Ovary (tissue), 3 donors: ENCODE results near the gene GABRD.

Source experiments
- POLR2A ChIP-seq: fragments of 450-650 bp; IDR thresholded peaks from one replicate; pipeline ENCODE4 v1.6.1; 2017; ENCODE audit warnings: antibody characterized with exemption, mild to moderate bottlenecking, moderate library complexity
- TF ChIP-seq, protein P1 (sequence below), 3 donors: fragments of 450-650 bp in 2 of 3; fragments of 200-600 bp in 1 of 3; IDR thresholded peaks; one replicate each; pipeline versions ENCODE4 v1.5.1 to v1.8.0; 2016 to 2022; ENCODE audit warnings: antibody characterized with exemption in 3 of 3, mild to moderate bottlenecking in 1 of 3
- donor health status: DM: no; HTN: no; CAD: no.

DNA sequence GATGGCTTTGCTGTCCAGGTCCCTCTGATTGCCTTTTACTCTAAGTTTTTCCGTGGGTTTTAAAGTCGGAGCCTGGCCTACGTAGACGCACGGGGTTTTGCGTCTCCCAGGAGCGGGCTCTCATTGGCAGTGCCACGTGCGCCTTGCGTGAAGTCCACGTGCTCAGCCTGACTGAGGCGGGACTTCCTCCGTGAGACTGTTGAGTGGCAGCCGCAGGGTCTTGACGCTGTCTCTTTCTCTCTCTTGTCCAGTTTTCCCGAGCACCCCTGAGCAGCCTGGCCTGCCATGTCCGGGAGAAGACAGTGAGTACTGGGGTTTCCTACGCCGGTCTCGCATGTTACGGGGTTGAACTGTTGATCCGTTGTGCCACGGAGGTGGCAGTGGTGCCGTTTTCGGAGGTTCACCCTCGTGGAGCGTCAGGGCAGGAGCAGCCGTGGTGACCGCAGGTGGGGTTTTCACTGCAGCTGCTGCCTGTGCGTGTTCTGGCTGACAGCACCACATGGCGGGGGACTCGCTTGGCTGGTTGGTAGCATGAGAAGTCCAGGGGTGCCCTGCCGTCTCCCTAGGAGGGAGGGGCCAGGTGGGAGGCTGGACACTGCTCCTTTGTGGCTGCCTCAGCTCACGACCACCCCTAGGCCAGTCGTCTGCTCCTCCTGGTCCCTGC, 40.3 kb downstream of the GABRD start:
- TF ChIP-seq, protein P1, sequence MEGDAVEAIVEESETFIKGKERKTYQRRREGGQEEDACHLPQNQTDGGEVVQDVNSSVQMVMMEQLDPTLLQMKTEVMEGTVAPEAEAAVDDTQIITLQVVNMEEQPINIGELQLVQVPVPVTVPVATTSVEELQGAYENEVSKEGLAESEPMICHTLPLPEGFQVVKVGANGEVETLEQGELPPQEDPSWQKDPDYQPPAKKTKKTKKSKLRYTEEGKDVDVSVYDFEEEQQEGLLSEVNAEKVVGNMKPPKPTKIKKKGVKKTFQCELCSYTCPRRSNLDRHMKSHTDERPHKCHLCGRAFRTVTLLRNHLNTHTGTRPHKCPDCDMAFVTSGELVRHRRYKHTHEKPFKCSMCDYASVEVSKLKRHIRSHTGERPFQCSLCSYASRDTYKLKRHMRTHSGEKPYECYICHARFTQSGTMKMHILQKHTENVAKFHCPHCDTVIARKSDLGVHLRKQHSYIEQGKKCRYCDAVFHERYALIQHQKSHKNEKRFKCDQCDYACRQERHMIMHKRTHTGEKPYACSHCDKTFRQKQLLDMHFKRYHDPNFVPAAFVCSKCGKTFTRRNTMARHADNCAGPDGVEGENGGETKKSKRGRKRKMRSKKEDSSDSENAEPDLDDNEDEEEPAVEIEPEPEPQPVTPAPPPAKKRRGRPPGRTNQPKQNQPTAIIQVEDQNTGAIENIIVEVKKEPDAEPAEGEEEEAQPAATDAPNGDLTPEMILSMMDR (IDR thresholded peaks at IDR 0.05), result no peak
- TF ChIP-seq POLR2A, result no peak
